ENCODE results near the gene USP17L24. TPM values are rescaled to one million over a fixed set of nuclear protein-coding genes. Genes with fewer than 3 reads are reported as not detected.

Gene USP17L24
- total and polyA plus RNA-seq, 8 donors, result not detected

Other genes starting within 250 kb of the USP17L24 start
- gene FAM90A26, start 154.8 kb upstream of the USP17L24 start, total RNA-seq, result not detected
- not detected for gene FAM90A26, start 154.8 kb upstream of the USP17L24 start, polyA plus RNA-seq
- gene USP17L10, start 114.5 kb upstream of the USP17L24 start, total RNA-seq, result not detected
- not detected for gene USP17L10, start 114.5 kb upstream of the USP17L24 start, polyA plus RNA-seq
- under 1 TPM in 1 of 6 donors, not detected in 5; 0.09 TPM for gene USP17L11, start 109.8 kb upstream of the USP17L24 start, total RNA-seq
- gene USP17L11, start 109.8 kb upstream of the USP17L24 start, polyA plus RNA-seq, result not detected
- gene USP17L12, start 105.0 kb upstream of the USP17L24 start, total RNA-seq, result not detected
- gene USP17L12, start 105.0 kb upstream of the USP17L24 start, polyA plus RNA-seq, result not detected
- gene USP17L13, start 100.3 kb upstream of the USP17L24 start, total RNA-seq, result not detected
- gene USP17L13, start 100.3 kb upstream of the USP17L24 start, polyA plus RNA-seq, result not detected
- not detected for gene USP17L15, start 90.8 kb upstream of the USP17L24 start, total RNA-seq
- under 1 TPM in 1 of 2 donors, not detected in 1; 0.07 TPM for gene USP17L15, start 90.8 kb upstream of the USP17L24 start, polyA plus RNA-seq
- gene USP17L17, start 81.3 kb upstream of the USP17L24 start, total RNA-seq, result not detected
- not detected for gene USP17L17, start 81.3 kb upstream of the USP17L24 start, polyA plus RNA-seq
- gene USP17L18, start 76.5 kb upstream of the USP17L24 start, total RNA-seq, result not detected
- gene USP17L18, start 76.5 kb upstream of the USP17L24 start, polyA plus RNA-seq, result not detected
- gene USP17L19, start 71.8 kb upstream of the USP17L24 start, total RNA-seq, result not detected
- gene USP17L19, start 71.8 kb upstream of the USP17L24 start, polyA plus RNA-seq, result not detected
- not detected for gene USP17L20, start 67.0 kb upstream of the USP17L24 start, total RNA-seq
- gene USP17L20, start 67.0 kb upstream of the USP17L24 start, polyA plus RNA-seq, result not detected
- gene USP17L21, start 62.3 kb upstream of the USP17L24 start, total RNA-seq, result not detected
- not detected for gene USP17L21, start 62.3 kb upstream of the USP17L24 start, polyA plus RNA-seq
- gene USP17L22, start 57.5 kb upstream of the USP17L24 start, total RNA-seq, result not detected
- not detected for gene USP17L22, start 57.5 kb upstream of the USP17L24 start, polyA plus RNA-seq
- gene USP17L25, start 4.7 kb downstream of the USP17L24 start, total RNA-seq, result not detected
- gene USP17L25, start 4.7 kb downstream of the USP17L24 start, polyA plus RNA-seq, result not detected
- not detected for gene USP17L26, start 9.5 kb downstream of the USP17L24 start, total RNA-seq
- not detected for gene USP17L26, start 9.5 kb downstream of the USP17L24 start, polyA plus RNA-seq
- not detected for gene USP17L5, start 14.2 kb downstream of the USP17L24 start, total RNA-seq
- not detected for gene USP17L5, start 14.2 kb downstream of the USP17L24 start, polyA plus RNA-seq
- not detected for gene USP17L27, start 19.0 kb downstream of the USP17L24 start, total RNA-seq
- not detected for gene USP17L27, start 19.0 kb downstream of the USP17L24 start, polyA plus RNA-seq
- not detected for gene USP17L28, start 23.7 kb downstream of the USP17L24 start, total RNA-seq
- gene USP17L28, start 23.7 kb downstream of the USP17L24 start, polyA plus RNA-seq, result not detected
- not detected for gene USP17L29, start 28.5 kb downstream of the USP17L24 start, total RNA-seq
- not detected for gene USP17L29, start 28.5 kb downstream of the USP17L24 start, polyA plus RNA-seq
- not detected for gene USP17L30, start 38.0 kb downstream of the USP17L24 start, total RNA-seq
- gene USP17L30, start 38.0 kb downstream of the USP17L24 start, polyA plus RNA-seq, result not detected
- gene DEFB131A, start 119.2 kb downstream of the USP17L24 start, total RNA-seq, result not detected
- gene DEFB131A, start 119.2 kb downstream of the USP17L24 start, polyA plus RNA-seq, result not detected

All from pancreas (tissue), 8 donors.